Tibial nerve (tissue), 4 donors: ENCODE results near the gene RTL10.

Experiments
- EP300 ChIP-seq, 2 donors: sonication (generic); formaldehyde crosslinking; IDR thresholded peaks; one replicate each; pipeline ENCODE4 v1.6.1; 2017; ENCODE audit warnings: antibody characterized with exemption in 2 of 2, mild to moderate bottlenecking in 1 of 2
- POLR2A ChIP-seq, 2 donors: fragments of 450-650 bp; IDR thresholded peaks; one replicate each; pipeline ENCODE4 v1.6.1; 2017; ENCODE audit warnings: antibody characterized with exemption in 2 of 2, mild to moderate bottlenecking in 2 of 2, moderate library complexity in 2 of 2
- TF ChIP-seq, protein P1 (sequence below), 5 experiments: fragments of 200-600 bp in 3 of 5; fragments of 450-650 bp in 2 of 5; sonication (generic) in 3 of 5; IDR thresholded peaks; one replicate each; pipeline ENCODE4 v1.5.1; 2016 to 2019; ENCODE audit warnings: antibody characterized with exemption in 5 of 5, mild to moderate bottlenecking in 3 of 5, moderate library complexity in 2 of 5

- TF ChIP-seq POLR2A (IDR thresholded peaks at IDR 0.05): no peak
- TF ChIP-seq, protein P1, sequence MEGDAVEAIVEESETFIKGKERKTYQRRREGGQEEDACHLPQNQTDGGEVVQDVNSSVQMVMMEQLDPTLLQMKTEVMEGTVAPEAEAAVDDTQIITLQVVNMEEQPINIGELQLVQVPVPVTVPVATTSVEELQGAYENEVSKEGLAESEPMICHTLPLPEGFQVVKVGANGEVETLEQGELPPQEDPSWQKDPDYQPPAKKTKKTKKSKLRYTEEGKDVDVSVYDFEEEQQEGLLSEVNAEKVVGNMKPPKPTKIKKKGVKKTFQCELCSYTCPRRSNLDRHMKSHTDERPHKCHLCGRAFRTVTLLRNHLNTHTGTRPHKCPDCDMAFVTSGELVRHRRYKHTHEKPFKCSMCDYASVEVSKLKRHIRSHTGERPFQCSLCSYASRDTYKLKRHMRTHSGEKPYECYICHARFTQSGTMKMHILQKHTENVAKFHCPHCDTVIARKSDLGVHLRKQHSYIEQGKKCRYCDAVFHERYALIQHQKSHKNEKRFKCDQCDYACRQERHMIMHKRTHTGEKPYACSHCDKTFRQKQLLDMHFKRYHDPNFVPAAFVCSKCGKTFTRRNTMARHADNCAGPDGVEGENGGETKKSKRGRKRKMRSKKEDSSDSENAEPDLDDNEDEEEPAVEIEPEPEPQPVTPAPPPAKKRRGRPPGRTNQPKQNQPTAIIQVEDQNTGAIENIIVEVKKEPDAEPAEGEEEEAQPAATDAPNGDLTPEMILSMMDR (IDR thresholded peaks at IDR 0.05): no peak
- no peak for TF ChIP-seq EP300 (IDR thresholded peaks at IDR 0.05)
Observed at GRCh38 chr22:19818324-19819207, 36.1 kb downstream of the RTL10 start.
